Stimulated activated CD8-positive, alpha-beta memory T cell treated with anti-CD3 and anti-CD28 coated beads, Interleukin-12 subunit alpha, Interleukin-12 subunit beta, amount 100 ng/mL, for 4 hours (primary cell): ENCODE measurements around the gene XYLT2.

Experiments used
- DNase-seq: peaks from one replicate; pipeline ENCODE4 v3.0.0-alpha.2; 2020; ENCODE audit warnings: low read depth

The XYLT2 gene

GRCh38 chr17:50348522-50349242, 2.8 kb downstream of the XYLT2 start:
- no peak for DNase-seq

- no peak for DNase-seq
These were observed 3.3 kb downstream of the XYLT2 start for GRCh38 chr17:50349243-50349600.

- no peak for DNase-seq
These were observed 4.8 kb downstream of the XYLT2 start for GRCh38 chr17:50350733-50351132.

GRCh38 chr17:50352072-50352692, 6.3 kb downstream of the XYLT2 start:
- DNase-seq = no peak

- DNase-seq = no peak
These were observed 7.0 kb downstream of the XYLT2 start for GRCh38 chr17:50352693-50353599.

GRCh38 chr17:50353600-50354195, 7.8 kb downstream of the XYLT2 start:
- DNase-seq = no peak

GRCh38 chr17:50354198-50354597, 8.3 kb downstream of the XYLT2 start:
- no peak for DNase-seq

- no peak for DNase-seq
These were observed 8.8 kb downstream of the XYLT2 start for GRCh38 chr17:50354776-50355175.

GRCh38 chr17:50355336-50355700, 9.4 kb downstream of the XYLT2 start:
- DNase-seq = no peak

GRCh38 chr17:50355701-50356341, 9.9 kb downstream of the XYLT2 start:
- no peak for DNase-seq

- DNase-seq = no peak
These were observed 10.5 kb downstream of the XYLT2 start for GRCh38 chr17:50356418-50356817.

- no peak for DNase-seq
These were observed 11.1 kb downstream of the XYLT2 start for GRCh38 chr17:50356892-50357510.

GRCh38 chr17:50358177-50358576, 12.3 kb downstream of the XYLT2 start:
- no peak for DNase-seq

GRCh38 chr17:50359005-50359699, 13.2 kb downstream of the XYLT2 start:
- no peak for DNase-seq

GRCh38 chr17:50359998-50360461, 14.1 kb downstream of the XYLT2 start:
- DNase-seq = no peak

GRCh38 chr17:50360486-50361115, 14.7 kb downstream of the XYLT2 start:
- no peak for DNase-seq

GRCh38 chr17:50361561-50362480, 15.9 kb downstream of the XYLT2 start:
- no peak for DNase-seq

GRCh38 chr17:50362661-50363060, 16.7 kb downstream of the XYLT2 start:
- no peak for DNase-seq
